ENCODE data around the gene GPBAR1. TPM values are rescaled to one million over a fixed set of nuclear protein-coding genes. Genes with fewer than 3 reads are reported as not detected.
A peak's percentile ranks its signal among the peaks of the same experiment; 100 is the strongest.

Gene GPBAR1
- polyA plus RNA-seq, 3 donors from 2014 or later: 0.19 to 2.9 (median 0.22) TPM

GRCh38 chr2:218274586-218274985 is 13.8 kb downstream of the GPBAR1 start:
- H3K4me3 Mint-ChIP-seq: no peak overlapping the region
- H3K9me3 Mint-ChIP-seq: no peaks in the 10 kb centered on the region
- DNase-seq: no peak
- peaks cover 6 to 9% (median 7%) of the 10 kb centered on the region in 3 donors for H3K27me3 Mint-ChIP-seq (ENCODE audit: low read depth in 3 of 3)
- peaks cover 31 to 43% of the 10 kb centered on the region in 2 donors for H3K4me1 Mint-ChIP-seq
- peak overlapping the region; percentile 24 to 74 (median 67) for H3K27ac Mint-ChIP-seq
- peaks cover 5 to 39% (median 11%) of the 10 kb centered on the region in 3 donors for H3K36me3 Mint-ChIP-seq

DNA sequence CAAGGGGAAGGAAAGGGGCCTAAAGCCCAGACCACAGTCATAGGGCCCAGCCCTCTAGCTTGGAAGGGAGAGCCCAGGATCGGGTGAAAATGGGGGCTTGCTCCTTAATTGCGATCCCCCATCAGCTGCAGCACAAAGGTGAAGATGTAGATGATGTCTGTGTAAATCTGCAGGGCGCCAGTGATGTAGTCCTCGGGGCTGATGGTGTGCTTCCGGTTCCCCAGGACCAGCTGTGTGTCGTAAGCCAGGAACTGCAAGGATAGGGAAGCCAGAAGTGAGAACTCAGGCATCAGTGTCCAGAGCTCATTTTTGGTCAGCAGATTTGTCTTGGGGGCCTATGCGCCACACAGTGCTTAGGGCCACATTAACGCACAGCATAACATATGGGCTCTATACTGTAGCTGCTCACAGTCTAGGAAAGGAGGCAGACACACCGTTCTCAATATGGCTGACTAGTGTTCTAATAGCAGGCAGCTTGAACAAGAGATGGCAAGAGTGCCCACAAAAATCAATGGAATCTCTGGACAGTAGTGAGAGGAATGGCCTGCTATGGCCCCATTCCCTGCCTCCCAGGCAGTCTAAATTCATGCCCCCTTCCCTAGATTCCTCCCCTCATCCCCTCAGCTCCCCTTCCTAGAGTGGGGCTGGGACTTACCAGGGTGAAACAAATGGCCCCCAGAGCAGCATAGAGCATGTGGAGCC is 14.7 kb downstream of the GPBAR1 start:
- H3K27ac Mint-ChIP-seq: peak overlapping the region in 5 of 6 donors; percentile 22 to 53 (median 49)
- H3K36me3 Mint-ChIP-seq: peaks cover 5 to 47% (median 11%) of the 10 kb centered on the region in 3 donors
- peaks cover 2 to 5% (median 4%) of the 10 kb centered on the region in 3 donors for H3K27me3 Mint-ChIP-seq (ENCODE audit: low read depth in 3 of 3)
- H3K4me3 Mint-ChIP-seq: no peak overlapping the region
- peaks cover 28 to 35% of the 10 kb centered on the region in 2 donors for H3K4me1 Mint-ChIP-seq
- H3K9me3 Mint-ChIP-seq: no peaks in the 10 kb centered on the region
- no peak for DNase-seq

DNA sequence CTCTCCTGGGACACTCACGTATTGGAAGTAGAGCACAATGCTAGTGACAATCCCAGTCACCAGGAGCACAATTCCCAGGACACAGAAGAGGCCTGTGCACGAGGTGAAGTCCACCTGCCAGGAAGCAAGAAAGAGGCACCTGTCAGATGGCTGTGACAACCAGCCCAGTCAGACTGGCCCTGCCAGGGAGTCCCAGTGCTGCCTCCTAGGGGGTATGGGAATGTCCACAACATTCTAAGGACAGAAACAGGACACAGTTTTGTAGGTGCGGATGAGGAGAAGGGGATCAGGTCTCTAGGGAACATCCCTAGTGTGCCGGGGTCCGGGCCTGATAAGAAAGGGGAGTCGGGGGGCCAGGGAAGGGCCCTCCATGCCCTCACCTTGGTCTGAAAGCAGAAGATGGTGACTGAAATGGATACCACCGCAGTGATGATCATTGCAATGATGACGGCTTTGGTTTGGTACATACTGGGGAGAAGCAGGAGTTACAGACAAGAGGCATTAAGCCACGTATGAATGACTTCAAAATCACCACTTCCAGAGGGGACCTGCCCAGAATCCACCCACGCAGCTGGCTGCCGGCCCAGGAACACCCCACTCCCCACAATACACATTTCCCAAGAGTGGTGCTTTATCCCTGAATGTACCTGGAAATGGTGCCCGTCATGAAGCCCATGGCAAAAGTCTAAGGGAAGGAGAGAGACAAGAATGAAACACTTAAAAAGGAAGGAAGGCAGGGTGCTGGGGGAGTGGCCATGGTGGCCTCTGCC is 16.4 kb downstream of the GPBAR1 start:
- no peak for DNase-seq
- Mint-ChIP-seq H3K36me3 (peaks cover 9 to 50% (median 11%) of the 10 kb centered on the region in 3 donors), H3K4me1 (peaks cover 13 to 19% of the 10 kb centered on the region in 2 donors), H3K4me3 (no peak overlapping the region), H3K27me3 (ENCODE audit: low read depth in 3 of 3) (peaks cover 2 to 7% (median 5%) of the 10 kb centered on the region in 3 donors), H3K9me3 (no peaks in the 10 kb centered on the region), H3K27ac (peak overlapping the region; percentile 38 to 75 (median 60))

GRCh38 chr2:218277921-218278320 is 17.1 kb downstream of the GPBAR1 start:
- no peaks in the 10 kb centered on the region for H3K9me3 Mint-ChIP-seq
- no peak for DNase-seq
- H3K36me3 Mint-ChIP-seq: peaks cover 9 to 50% (median 11%) of the 10 kb centered on the region in 3 donors
- peaks cover 11% of the 10 kb centered on the region in 2 donors for H3K4me1 Mint-ChIP-seq
- H3K4me3 Mint-ChIP-seq: no peak overlapping the region
- peaks cover 2 to 7% (median 2%) of the 10 kb centered on the region in 3 donors for H3K27me3 Mint-ChIP-seq (ENCODE audit: low read depth in 3 of 3)
- peak overlapping the region in 4 of 6 donors; percentile 24 to 85 (median 54) for H3K27ac Mint-ChIP-seq

DNA sequence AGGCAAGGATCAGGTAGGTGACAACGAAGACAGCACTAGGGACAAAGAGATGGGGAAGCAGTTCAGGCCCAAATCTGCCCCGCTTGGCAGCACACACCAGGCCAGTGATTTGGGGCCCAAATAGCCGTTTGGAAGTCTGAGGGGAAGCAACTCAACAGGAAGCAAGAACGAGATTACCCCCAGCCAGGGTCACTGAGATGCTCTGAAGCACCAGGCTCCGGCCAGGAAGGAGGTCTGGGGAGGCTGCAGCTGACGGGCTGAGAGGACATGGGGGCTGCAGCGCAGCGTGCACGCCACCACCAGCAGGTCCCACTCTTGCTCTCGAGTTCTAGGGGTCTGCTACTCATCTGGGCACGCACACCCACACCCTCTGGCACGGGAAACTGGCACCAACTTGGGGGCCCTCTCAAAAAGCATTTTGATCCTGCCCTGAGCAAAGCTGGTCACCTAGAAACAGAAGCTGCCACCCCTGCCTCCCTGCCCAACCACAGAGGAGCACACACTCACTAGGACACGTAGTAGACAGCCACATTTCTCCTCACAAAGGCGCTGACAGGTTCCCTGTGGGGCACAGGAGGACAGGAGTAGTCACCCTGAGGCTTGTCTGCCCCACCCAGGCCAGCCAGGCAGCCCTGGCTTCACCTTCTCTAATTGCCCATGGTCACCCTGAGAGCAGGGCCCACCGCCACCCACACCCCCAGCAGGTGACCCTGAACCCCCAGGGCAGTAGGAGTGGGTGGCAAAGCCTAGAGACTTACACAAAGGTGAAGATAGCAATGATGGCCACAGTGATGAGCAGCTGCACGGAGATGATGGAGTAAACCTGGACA is 17.9 kb downstream of the GPBAR1 start:
- peaks cover 2 to 8% (median 6%) of the 10 kb centered on the region in 3 donors for H3K27me3 Mint-ChIP-seq (ENCODE audit: low read depth in 3 of 3)
- H3K27ac Mint-ChIP-seq: peak overlapping the region in 4 of 6 donors; percentile 34 to 85 (median 76)
- H3K4me1 Mint-ChIP-seq: peaks cover 15 to 18% of the 10 kb centered on the region in 2 donors
- no peak for DNase-seq
- H3K36me3 Mint-ChIP-seq: peaks cover 9 to 48% (median 11%) of the 10 kb centered on the region in 3 donors
- no peak overlapping the region for H3K4me3 Mint-ChIP-seq
- no peaks in the 10 kb centered on the region for H3K9me3 Mint-ChIP-seq

- Mint-ChIP-seq H3K4me3 (no peak overlapping the region), H3K36me3 (peaks cover 3 to 36% (median 11%) of the 10 kb centered on the region in 3 donors), H3K27me3 (ENCODE audit: low read depth in 3 of 3) (peaks cover 13 to 16% (median 14%) of the 10 kb centered on the region in 3 donors), H3K4me1 (peaks cover 22 to 34% of the 10 kb centered on the region in 2 donors), H3K27ac (peak overlapping the region; percentile 3 to 85 (median 72)), H3K9me3 (no peaks in the 10 kb centered on the region)
- DNase-seq: no peak
These were observed 19.6 kb downstream of the GPBAR1 start for GRCh38 chr2:218280260-218280870.

- Mint-ChIP-seq H3K27me3 (ENCODE audit: low read depth in 3 of 3) (peaks cover 18 to 21% (median 20%) of the 10 kb centered on the region in 3 donors), H3K9me3 (no peaks in the 10 kb centered on the region), H3K27ac (peak overlapping the region; percentile 79 to 93 (median 82)), H3K4me1 (peaks cover 33 to 45% of the 10 kb centered on the region in 2 donors), H3K4me3 (no peak overlapping the region), H3K36me3 (peaks cover 3 to 33% (median 11%) of the 10 kb centered on the region in 3 donors)
- DNase-seq: no peak
These were observed 20.6 kb downstream of the GPBAR1 start for GRCh38 chr2:218281449-218281848.

- peaks cover 3 to 27% (median 6%) of the 10 kb centered on the region in 3 donors for H3K36me3 Mint-ChIP-seq
- peak overlapping the region; percentile 85 to 100 (median 100) for H3K27ac Mint-ChIP-seq
- H3K9me3 Mint-ChIP-seq: no peaks in the 10 kb centered on the region
- peaks cover 21 to 26% (median 26%) of the 10 kb centered on the region in 3 donors for H3K27me3 Mint-ChIP-seq (ENCODE audit: low read depth in 3 of 3)
- no peak for DNase-seq
- H3K4me1 Mint-ChIP-seq: peaks cover 43 to 55% of the 10 kb centered on the region in 2 donors
- peak overlapping the region in 1 of 5 donors; percentile 17 for H3K4me3 Mint-ChIP-seq
These were observed 21.6 kb downstream of the GPBAR1 start for GRCh38 chr2:218282173-218282991.

DNA sequence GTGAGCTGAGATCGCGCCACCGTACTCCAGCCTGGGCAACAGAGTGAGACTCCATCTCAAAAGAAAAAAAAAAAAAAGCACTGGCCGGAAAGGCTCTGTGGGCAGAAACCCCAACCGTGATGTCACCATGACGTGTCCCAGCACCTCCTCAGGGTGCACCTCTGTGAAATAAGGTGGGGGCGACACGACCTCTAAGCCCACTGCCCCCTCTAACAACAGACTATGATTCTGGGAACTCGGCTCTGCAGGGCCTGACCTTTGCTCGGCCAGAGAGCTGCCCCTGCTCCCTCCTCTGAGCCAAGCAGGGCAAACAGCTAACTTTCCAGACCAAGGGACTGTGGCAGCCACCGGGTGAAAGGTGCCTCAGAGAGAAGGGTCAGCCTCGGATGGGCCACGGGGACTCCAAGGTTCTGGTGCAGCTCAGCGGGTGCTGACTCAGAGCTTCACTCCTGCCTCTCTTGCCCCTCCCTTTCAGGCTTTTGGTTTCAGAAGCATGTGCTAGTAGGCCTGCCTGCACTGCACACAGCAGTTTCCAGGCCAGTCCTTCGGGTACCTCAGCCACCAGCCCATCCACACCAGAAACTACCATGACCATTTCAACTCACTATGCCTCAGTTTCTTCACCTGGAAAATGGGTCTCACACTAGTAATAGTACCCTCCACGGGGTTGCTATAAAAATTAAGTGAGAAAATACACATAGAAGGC is 23.4 kb downstream of the GPBAR1 start:
- H3K4me1 Mint-ChIP-seq: peaks cover 60 to 73% of the 10 kb centered on the region in 2 donors
- H3K36me3 Mint-ChIP-seq: peaks cover 0 to 19% (median 3%) of the 10 kb centered on the region in 3 donors
- peak overlapping the region; percentile 99 to 100 (median 100) for H3K27ac Mint-ChIP-seq
- H3K27me3 Mint-ChIP-seq (ENCODE audit: low read depth in 3 of 3): peaks cover 21 to 26% (median 24%) of the 10 kb centered on the region in 3 donors
- H3K9me3 Mint-ChIP-seq: no peaks in the 10 kb centered on the region
- peak overlapping the region; percentile 79 to 92 (median 87) for H3K4me3 Mint-ChIP-seq
- DNase-seq: peak; percentile 76 to 79 (median 77)

GRCh38 chr2:218285604-218286003 is 24.8 kb downstream of the GPBAR1 start:
- H3K4me1 Mint-ChIP-seq: peaks cover 73 to 81% of the 10 kb centered on the region in 2 donors
- H3K9me3 Mint-ChIP-seq: no peaks in the 10 kb centered on the region
- peak overlapping the region; percentile 99 to 100 (median 100) for H3K27ac Mint-ChIP-seq
- H3K27me3 Mint-ChIP-seq (ENCODE audit: low read depth in 3 of 3): peaks cover 18 to 26% (median 24%) of the 10 kb centered on the region in 3 donors
- H3K4me3 Mint-ChIP-seq: peak overlapping the region; percentile 85 to 92 (median 89)
- DNase-seq: peak; percentile 37 to 49 (median 39)
- peaks cover 0 to 9% (median 3%) of the 10 kb centered on the region in 3 donors for H3K36me3 Mint-ChIP-seq

- H3K4me3 Mint-ChIP-seq: peak overlapping the region; percentile 85 to 92 (median 89)
- peaks cover 17 to 25% (median 24%) of the 10 kb centered on the region in 3 donors for H3K27me3 Mint-ChIP-seq (ENCODE audit: low read depth in 3 of 3)
- peaks cover 85 to 90% of the 10 kb centered on the region in 2 donors for H3K4me1 Mint-ChIP-seq
- H3K36me3 Mint-ChIP-seq: peaks cover 0 to 6% (median 0%) of the 10 kb centered on the region in 3 donors
- H3K27ac Mint-ChIP-seq: peak overlapping the region; percentile 99 to 100 (median 100)
- DNase-seq: peak; percentile 87 to 89 (median 87)
- no peaks in the 10 kb centered on the region for H3K9me3 Mint-ChIP-seq
These were observed 26.0 kb downstream of the GPBAR1 start for GRCh38 chr2:218286570-218287459.
